Naive thymus-derived CD8-positive, alpha-beta T cell (primary cell): Measurements from ENCODE around the gene SORCS1. TPM values are rescaled to one million over a fixed set of nuclear protein-coding genes. Genes with fewer than 3 reads are reported as not detected.
"Not testable (repeated sequence)": the region's sequence is repeated elsewhere in the genome, so short reads cannot be mapped to it uniquely, and the experiment has no call there.

Experiments used
- ATAC-seq, 2 donors: fragments of 150-1000 bp; cut with Tn5 transposase in 1 of 2; sonication (Bioruptor Pico), chemical (Tn5 transposase) in 1 of 2; 1 replicate in 1 of 2; 2 replicates in 1 of 2; pipeline ENCODE4 v1.10.0; 2021; ENCODE audit warnings: mild to moderate bottlenecking in 2 of 2, moderate library complexity in 2 of 2
- POLR2A ChIA-PET: fragments of 350-600 bp; sonication (Branson Sonifier 250); formaldehyde crosslinking; loops from one replicate; lab custom pipeline; 2021; ENCODE audit warnings: antibody characterized with exemption; lab: Charles Lee
- DNase-seq, 10 donors: peaks; one replicate each; pipeline versions ENCODE4 v3.0.0 to v3.0.0-alpha.2; 2020 to 2022
- H3K27ac Mint-ChIP-seq, 10 donors: one replicate each; pipeline ENCODE4 v1.8.0; 2020 to 2022; ENCODE audit warnings: mild to moderate bottlenecking in 10 of 10, mixed read lengths in 10 of 10, moderate library complexity in 4 of 10, inconsistent platforms in 1 of 10
- H3K27me3 Mint-ChIP-seq, 5 donors: one replicate each; pipeline ENCODE4 v1.8.0; 2021 to 2022; ENCODE audit warnings: mixed read lengths in 5 of 5
- H3K36me3 Mint-ChIP-seq, 3 donors: one replicate each; pipeline ENCODE4 v1.8.0; 2020 to 2022; ENCODE audit warnings: mixed read lengths in 3 of 3, mild to moderate bottlenecking in 2 of 3, inconsistent platforms in 1 of 3
- H3K4me1 Mint-ChIP-seq, 4 donors: one replicate each; pipeline ENCODE4 v1.8.0; 2021 to 2022; ENCODE audit warnings: mixed read lengths in 4 of 4
- H3K4me3 Mint-ChIP-seq, 10 donors: one replicate each; pipeline ENCODE4 v1.8.0; 2020 to 2022; ENCODE audit warnings: mild to moderate bottlenecking in 10 of 10, mixed read lengths in 10 of 10, moderate library complexity in 6 of 10, inconsistent platforms in 1 of 10
- H3K9me3 Mint-ChIP-seq, 9 donors: one replicate each; pipeline ENCODE4 v1.8.0; 2020 to 2022; ENCODE audit warnings: mixed read lengths in 9 of 9, mild to moderate bottlenecking in 3 of 9, inconsistent platforms in 1 of 9, moderate library complexity in 1 of 9
- polyA plus RNA-seq, 3 donors: library from polyadenylated mRNA; unstranded; fragments of 300-500 nt; fragmentation: Illumina TruSeq; gene quantifications; one replicate each; pipeline ENCODE4 v1.2.3, GENCODE V29; 2021
- total RNA-seq, 8 experiments: library from RNA in 2 of 8; stranded (reverse) in 2 of 8; gene quantifications; one replicate each; pipeline ENCODE4 v1.2.3 and lab custom pipeline; 2021 to 2026

The SORCS1 gene
- total and polyA plus RNA-seq, 5 experiments from 2014 or later, result not detected

DNA sequence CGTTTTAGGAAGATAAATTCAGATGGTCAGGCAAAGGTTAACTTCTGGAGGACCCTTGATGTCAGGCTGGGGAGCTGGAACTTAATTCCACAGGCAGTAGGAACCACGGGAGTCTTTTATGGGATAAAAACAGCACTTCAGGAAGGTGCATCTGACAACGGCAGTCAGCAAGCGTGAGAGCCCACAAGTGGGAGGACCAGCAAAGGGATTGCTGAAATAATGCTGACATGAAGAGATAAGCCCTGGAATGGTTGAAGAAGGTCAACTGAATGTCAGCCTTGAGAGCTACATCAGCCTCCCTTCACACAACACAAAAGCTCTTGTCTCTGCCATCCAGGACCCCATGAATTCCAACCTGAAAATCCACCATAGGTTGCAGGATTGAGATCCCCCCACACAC lies 138.8 kb downstream of the SORCS1 start:
- no peaks in the 10 kb centered on the region for H3K4me1 Mint-ChIP-seq
- DNase-seq (no peak), ATAC-seq (no peak)
- no peaks in the 10 kb centered on the region for H3K36me3 Mint-ChIP-seq
- POLR2A ChIA-PET, result no interaction called here
- H3K27me3 Mint-ChIP-seq, result peaks cover 0 to 2% (median 0%) of the 10 kb centered on the region in 5 donors
- no peak overlapping the region for H3K27ac Mint-ChIP-seq
- no peak overlapping the region for H3K4me3 Mint-ChIP-seq
- H3K9me3 Mint-ChIP-seq, result peaks cover 0 to 7% (median 3%) of the 10 kb centered on the region in 9 donors

DNA sequence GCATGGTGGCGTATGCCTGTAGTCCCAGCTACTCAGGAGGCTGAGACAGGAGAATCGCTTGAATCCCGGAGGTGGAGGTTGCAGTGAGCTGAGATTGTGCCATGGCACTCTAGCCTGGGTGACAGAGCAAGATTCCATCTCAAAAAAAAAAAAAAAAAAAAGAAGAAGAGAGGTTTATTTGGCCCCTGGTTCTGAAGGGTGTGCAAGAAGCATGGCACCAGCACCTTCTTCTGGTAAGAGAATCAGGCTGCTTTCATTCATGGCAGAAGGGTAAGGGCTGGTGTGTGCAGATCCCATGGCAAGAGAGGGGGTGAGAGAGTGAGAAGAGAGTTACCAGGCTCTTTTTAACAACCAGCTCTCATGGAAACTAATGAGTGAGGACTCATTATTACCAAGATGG lies 140.5 kb downstream of the SORCS1 start:
- H3K4me1 Mint-ChIP-seq, DNase-seq, H3K9me3 Mint-ChIP-seq, H3K4me3 Mint-ChIP-seq, POLR2A ChIA-PET, H3K27me3 Mint-ChIP-seq, H3K36me3 Mint-ChIP-seq, H3K27ac Mint-ChIP-seq, ATAC-seq: not testable (repeated sequence)

DNA sequence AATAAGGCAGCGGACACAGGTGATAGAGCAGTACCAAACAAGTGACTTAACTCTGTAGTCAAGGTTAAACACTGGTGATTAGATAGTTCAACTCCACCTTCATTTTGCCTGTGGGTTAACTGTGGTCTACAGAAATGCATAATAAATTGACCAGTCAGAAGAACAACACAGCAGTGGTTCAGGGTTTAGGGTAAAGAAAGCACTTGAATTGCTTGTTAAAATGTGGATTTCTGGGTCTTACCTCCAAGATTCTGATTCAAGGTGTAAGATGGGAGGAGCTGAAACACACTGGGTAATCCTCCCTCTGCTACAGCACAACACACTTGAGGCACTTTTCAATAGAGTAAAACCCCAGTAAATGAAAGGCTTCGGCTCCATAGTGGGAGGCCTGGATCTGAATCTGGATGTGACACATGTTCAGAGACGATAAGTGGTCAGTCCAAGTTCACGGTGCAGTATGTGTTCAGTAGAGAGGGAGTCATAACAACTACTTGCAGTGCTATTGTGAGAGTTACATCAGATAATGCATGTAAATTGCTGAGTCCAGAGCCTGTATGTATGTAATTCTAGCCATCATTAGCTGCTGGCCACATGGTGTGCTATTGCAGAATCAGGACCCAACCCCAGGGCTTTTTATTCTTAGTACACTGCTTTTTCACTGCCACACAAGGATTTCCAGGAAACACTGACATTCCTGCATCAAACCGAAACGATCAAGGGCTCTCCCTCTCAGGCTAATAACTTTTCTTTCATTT lies 141.7 kb downstream of the SORCS1 start:
- ATAC-seq (no peak), DNase-seq (no peak)
- Mint-ChIP-seq H3K9me3 (peaks cover 0 to 7% (median 3%) of the 10 kb centered on the region in 9 donors), H3K27ac (no peak overlapping the region), H3K4me1 (no peaks in the 10 kb centered on the region), H3K4me3 (no peak overlapping the region), H3K27me3 (peaks cover 0 to 2% (median 0%) of the 10 kb centered on the region in 5 donors), H3K36me3 (no peaks in the 10 kb centered on the region)
- POLR2A ChIA-PET, result no interaction called here

DNA sequence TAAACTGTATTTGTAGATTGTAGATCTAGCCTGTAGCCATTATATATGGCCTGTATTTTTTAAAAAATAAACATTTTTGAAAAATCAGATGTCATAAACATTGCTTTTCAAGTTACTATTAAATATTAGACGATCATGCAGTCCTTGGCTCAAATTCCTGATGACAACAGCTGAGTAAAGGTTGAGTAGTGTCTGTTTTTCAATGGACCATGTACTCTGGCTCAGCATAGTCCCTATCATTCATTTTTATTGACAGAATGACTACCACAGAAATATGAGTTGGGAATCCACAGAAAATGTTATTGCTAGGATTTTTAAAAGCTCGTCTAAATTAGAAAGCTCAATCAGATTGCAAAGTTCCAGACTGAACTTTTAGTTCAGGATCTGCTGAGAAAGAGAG lies 145.4 kb downstream of the SORCS1 start:
- Mint-ChIP-seq H3K9me3 (peaks cover 0 to 12% (median 4%) of the 10 kb centered on the region in 9 donors), H3K27me3 (peaks cover 0 to 2% (median 0%) of the 10 kb centered on the region in 5 donors), H3K4me3 (no peak overlapping the region), H3K36me3 (no peaks in the 10 kb centered on the region), H3K27ac (no peak overlapping the region), H3K4me1 (no peaks in the 10 kb centered on the region)
- no peak for DNase-seq
- POLR2A ChIA-PET, result no interaction called here
- no peak for ATAC-seq

DNA sequence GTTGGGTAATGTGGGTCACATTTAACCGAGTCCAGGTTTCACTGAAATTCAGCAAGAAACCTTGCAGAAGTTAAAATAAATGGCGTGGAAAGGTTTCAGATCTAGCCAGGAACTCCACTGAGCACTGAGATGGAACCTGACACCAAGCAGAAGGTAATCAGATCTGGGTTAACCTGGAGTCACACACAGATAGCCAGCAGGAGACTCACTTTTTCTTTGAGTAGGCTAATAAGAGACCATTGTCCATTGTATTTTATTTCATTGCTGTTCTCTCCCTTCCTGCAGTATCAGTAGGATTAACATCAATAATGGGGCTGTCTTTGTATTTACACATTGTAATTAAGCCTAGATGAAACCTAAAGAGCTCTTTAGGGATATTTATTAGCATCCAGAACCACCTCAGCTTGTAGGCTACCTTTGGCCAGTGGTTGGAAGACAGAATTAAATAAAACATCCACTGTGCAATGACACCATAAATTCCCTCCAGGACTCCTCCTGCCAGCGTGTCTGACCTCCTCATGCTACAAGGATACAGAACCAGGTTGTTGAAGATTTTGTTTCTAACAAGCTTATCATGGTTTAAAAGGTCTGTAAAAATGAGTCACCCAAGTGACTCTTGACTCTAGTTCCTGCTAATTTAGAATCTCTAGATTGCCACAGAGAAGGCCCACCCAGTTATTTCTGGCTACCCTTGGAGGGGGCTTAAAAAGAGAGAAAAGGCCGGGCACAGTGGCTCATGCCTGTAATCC lies 151.1 kb downstream of the SORCS1 start:
- Mint-ChIP-seq H3K36me3 (no peaks in the 10 kb centered on the region), H3K4me3 (no peak overlapping the region), H3K27me3 (no peaks in the 10 kb centered on the region), H3K9me3 (peaks cover 0 to 12% (median 4%) of the 10 kb centered on the region in 9 donors), H3K27ac (no peak overlapping the region), H3K4me1 (no peaks in the 10 kb centered on the region)
- POLR2A ChIA-PET, result no interaction called here
- no peak for ATAC-seq
- no peak for DNase-seq

DNA sequence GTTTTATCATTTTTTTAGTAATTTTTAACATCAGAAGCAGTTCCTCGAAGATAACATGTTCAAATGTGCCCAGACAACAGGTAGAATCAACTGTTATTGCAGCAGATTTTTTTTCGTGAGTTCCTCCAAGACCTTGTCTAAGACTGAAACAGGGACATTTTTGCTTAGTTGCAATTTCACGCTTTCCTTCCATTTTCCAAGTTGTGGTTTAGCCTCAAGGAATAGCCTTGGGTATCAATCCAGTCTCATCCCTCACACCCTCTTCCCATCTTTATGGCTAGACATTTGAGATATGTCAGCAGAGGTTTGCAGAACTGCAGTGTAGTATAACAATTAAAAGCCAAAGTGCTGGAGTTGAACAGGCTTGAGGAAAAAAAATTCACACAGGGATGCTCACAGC lies 152.5 kb downstream of the SORCS1 start:
- Mint-ChIP-seq H3K9me3 (peaks cover 0 to 12% (median 2%) of the 10 kb centered on the region in 9 donors), H3K4me3 (no peak overlapping the region), H3K27ac (no peak overlapping the region), H3K27me3 (no peaks in the 10 kb centered on the region), H3K4me1 (no peaks in the 10 kb centered on the region), H3K36me3 (no peaks in the 10 kb centered on the region)
- POLR2A ChIA-PET, result no interaction called here
- DNase-seq (no peak), ATAC-seq (no peak)

DNA sequence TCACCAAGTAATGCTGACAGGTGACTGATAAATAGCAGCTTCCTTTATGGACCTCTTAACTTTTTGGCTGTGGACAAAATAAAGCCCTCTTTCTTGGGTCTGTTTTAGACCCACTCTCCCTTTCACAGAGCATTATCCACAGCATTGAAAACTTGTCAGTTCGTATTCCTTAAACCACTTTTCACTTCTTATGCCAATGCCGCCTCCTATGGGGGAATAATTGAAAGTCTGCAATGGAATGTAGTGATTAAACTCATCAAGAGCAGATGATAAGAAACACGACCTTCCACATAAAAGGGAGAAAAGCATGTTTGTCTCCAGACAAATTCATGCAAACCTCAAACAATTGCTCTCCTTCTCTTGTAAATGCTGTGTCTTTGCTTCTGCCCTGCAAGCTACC lies 153.4 kb downstream of the SORCS1 start:
- H3K36me3 Mint-ChIP-seq, result no peaks in the 10 kb centered on the region
- no peaks in the 10 kb centered on the region for H3K4me1 Mint-ChIP-seq
- H3K27ac Mint-ChIP-seq, result no peak overlapping the region
- DNase-seq, result no peak
- no peak for ATAC-seq
- no peaks in the 10 kb centered on the region for H3K27me3 Mint-ChIP-seq
- peaks cover 0 to 12% (median 1%) of the 10 kb centered on the region in 9 donors for H3K9me3 Mint-ChIP-seq
- no peak overlapping the region for H3K4me3 Mint-ChIP-seq
- POLR2A ChIA-PET, result no interaction called here

DNA sequence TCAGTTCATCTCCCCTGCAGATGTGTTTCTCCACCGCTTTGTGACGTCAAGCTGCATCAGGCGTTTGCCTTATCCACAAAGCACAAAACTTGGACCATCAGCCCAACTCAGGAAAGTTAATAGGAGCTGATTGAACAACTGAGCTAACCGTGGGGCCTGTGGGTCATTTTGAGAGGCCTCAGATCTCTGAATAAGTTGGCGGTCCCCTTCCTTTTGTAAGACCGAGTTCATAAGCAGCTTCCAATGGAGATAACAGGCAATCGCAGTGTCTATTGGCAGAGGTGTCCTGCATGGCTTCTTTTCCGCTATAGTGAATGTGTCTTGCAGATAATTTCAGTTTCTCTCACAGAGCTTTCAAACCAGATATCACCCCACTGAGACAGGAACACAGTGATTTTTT lies 154.0 kb downstream of the SORCS1 start:
- no peak overlapping the region for H3K4me3 Mint-ChIP-seq
- no peaks in the 10 kb centered on the region for H3K27me3 Mint-ChIP-seq
- H3K36me3 Mint-ChIP-seq, result no peaks in the 10 kb centered on the region
- H3K9me3 Mint-ChIP-seq, result peaks cover 0 to 8% (median 2%) of the 10 kb centered on the region in 9 donors
- POLR2A ChIA-PET, result no interaction called here
- no peak for DNase-seq
- H3K4me1 Mint-ChIP-seq, result no peaks in the 10 kb centered on the region
- no peak for ATAC-seq
- no peak overlapping the region for H3K27ac Mint-ChIP-seq

DNA sequence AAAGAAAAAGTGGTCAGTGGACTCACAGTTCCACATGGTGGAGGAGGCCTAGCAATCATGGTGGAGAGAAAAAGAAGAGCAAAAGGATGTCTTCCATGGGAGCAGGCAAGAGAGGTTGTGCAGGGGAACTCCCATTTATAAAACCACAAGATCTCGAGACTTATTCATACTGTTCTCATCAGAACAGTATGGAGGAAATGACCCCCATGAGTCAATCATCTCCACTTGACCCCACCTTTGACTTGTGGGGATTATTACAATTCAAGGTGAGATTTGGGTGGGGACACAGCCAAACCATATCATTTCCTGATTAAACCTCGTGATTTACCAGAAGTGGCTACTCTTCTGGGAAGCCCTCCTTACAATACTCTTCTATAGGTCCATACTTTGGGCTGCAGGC lies 160.1 kb downstream of the SORCS1 start:
- ATAC-seq, result no peak
- no peak overlapping the region for H3K27ac Mint-ChIP-seq
- no peaks in the 10 kb centered on the region for H3K36me3 Mint-ChIP-seq
- no peak overlapping the region for H3K4me3 Mint-ChIP-seq
- POLR2A ChIA-PET, result no interaction called here
- peaks cover 0 to 7% (median 0%) of the 10 kb centered on the region in 5 donors for H3K27me3 Mint-ChIP-seq
- no peak for DNase-seq
- peaks cover 0 to 8% (median 2%) of the 10 kb centered on the region in 9 donors for H3K9me3 Mint-ChIP-seq
- H3K4me1 Mint-ChIP-seq, result no peaks in the 10 kb centered on the region

DNA sequence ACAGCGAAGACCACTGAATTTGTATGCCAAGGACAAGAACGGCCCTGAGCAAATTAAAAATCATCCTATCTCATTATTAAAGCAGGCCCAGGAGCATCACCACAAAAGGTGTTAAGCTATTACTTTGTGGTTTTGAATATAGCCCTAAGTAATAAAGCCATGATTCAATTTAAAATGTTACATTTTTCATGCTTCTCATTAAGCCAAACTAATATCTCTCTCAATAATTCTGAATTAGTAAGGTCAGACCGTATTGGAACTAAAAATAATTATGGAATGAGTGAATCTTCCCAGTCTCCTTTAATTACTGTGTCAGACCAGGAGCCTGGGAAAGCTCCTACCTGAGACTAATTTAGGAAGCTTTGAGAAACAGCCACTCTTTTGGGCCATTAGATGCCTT lies 162.4 kb downstream of the SORCS1 start:
- H3K27me3 Mint-ChIP-seq, result peaks cover 0 to 7% (median 0%) of the 10 kb centered on the region in 5 donors
- H3K4me3 Mint-ChIP-seq, result no peak overlapping the region
- no peaks in the 10 kb centered on the region for H3K4me1 Mint-ChIP-seq
- DNase-seq (no peak), ATAC-seq (no peak)
- no peaks in the 10 kb centered on the region for H3K36me3 Mint-ChIP-seq
- POLR2A ChIA-PET, result no interaction called here
- no peak overlapping the region for H3K27ac Mint-ChIP-seq
- H3K9me3 Mint-ChIP-seq, result peaks cover 0 to 8% (median 0%) of the 10 kb centered on the region in 9 donors

DNA sequence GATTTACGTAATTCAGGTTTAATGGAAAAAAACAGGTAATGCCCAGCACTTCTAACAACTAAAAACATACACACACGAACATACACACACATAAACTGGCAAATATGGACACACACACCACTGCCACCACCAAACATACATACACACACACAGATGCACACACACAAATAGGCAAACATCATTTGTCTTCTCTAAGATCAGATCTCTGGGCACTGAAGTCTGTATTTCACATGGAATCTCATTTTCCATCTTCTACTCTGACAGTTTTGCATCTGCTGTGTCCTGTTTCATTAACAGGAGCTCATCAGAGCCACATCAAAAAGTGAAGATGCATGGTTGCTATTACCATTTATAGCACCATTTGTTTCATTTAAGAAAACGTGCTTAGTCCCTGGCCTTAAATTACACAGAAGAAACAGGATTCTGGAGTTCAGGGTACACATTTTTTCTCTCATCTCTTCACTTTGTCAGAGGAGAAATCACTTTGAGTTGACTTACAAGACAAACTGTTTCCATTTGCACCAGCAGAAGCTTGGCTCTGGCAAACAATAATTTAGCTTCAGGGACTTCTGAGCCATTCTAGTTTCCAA lies 165.3 kb downstream of the SORCS1 start:
- no peak for ATAC-seq
- Mint-ChIP-seq H3K4me1 (no peaks in the 10 kb centered on the region), H3K36me3 (no peaks in the 10 kb centered on the region), H3K9me3 (peaks cover 0 to 5% (median 0%) of the 10 kb centered on the region in 9 donors), H3K27me3 (peaks cover 0 to 7% (median 0%) of the 10 kb centered on the region in 5 donors), H3K4me3 (no peak overlapping the region), H3K27ac (no peak overlapping the region)
- POLR2A ChIA-PET, result no interaction called here
- DNase-seq, result no peak

DNA sequence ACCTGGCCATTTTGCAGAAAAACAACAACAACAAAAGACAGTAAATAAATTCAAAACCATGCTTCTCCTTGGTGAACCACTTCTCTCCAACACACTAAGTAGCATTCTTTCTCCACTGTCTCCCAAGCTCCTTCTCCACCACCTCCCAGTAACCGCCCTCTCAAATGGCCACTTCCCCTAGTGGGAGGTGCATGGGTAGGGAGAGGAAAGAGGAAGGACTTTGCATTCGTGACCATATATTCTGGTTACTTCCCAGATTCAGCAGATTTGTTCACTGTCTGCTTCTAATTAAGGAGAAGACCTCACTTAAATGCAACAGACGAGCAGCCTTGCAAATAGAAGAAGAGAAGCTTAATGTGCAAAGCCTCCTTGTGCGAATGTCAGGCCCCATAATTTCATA lies 166.8 kb downstream of the SORCS1 start:
- peaks cover 0 to 4% (median 0%) of the 10 kb centered on the region in 9 donors for H3K9me3 Mint-ChIP-seq
- no peak for ATAC-seq
- peaks cover 0 to 7% (median 0%) of the 10 kb centered on the region in 5 donors for H3K27me3 Mint-ChIP-seq
- no peaks in the 10 kb centered on the region for H3K36me3 Mint-ChIP-seq
- H3K27ac Mint-ChIP-seq, result no peak overlapping the region
- no peak overlapping the region for H3K4me3 Mint-ChIP-seq
- POLR2A ChIA-PET, result no interaction called here
- H3K4me1 Mint-ChIP-seq, result no peaks in the 10 kb centered on the region
- DNase-seq, result no peak

DNA sequence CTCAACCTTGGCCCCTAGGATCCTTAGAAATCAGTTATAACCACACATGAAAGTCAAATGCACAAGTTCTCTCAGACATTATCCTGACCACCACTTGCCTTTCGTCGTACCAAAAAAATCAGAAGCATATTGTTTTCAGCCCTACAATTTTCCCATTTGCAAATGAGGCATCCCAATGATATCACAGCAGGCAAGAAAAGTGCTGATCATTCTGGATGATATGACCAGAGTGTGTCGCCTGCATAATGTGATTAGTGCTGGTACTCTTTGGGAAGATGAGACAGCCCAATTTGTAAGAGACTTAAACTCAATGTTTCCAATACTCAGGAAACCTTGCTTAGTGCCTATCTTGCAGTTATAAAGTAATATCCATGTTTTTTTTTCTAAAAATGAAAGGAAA lies 168.0 kb downstream of the SORCS1 start:
- Mint-ChIP-seq H3K36me3 (no peaks in the 10 kb centered on the region), H3K27me3 (peaks cover 0 to 7% (median 0%) of the 10 kb centered on the region in 5 donors), H3K4me1 (no peaks in the 10 kb centered on the region), H3K9me3 (peaks cover 0 to 4% (median 0%) of the 10 kb centered on the region in 9 donors), H3K27ac (no peak overlapping the region), H3K4me3 (no peak overlapping the region)
- DNase-seq (no peak), ATAC-seq (no peak)
- POLR2A ChIA-PET, result no interaction called here
